DOHH2 (cell line): ENCODE measurements around the gene SERP2.

Source experiments
- H3F3A ChIP-seq: fragments of 200-600 bp; sonication (generic), shearing (Covaris generic); 2 replicates; pipeline ENCODE4 v1.6.0; 2016; ENCODE audit warnings: antibody characterized with exemption, mild to moderate bottlenecking; ENCODE audit not compliant: control insufficient read depth, insufficient read depth
- H3K27ac ChIP-seq: fragments of 200-600 bp; sonication (generic); 2 replicates; pipeline ENCODE4 v1.5.1; 2014; ENCODE audit warnings: low read depth, mild to moderate bottlenecking, low read length, moderate library complexity
- H3K27me3 ChIP-seq: fragments of 200-600 bp; sonication (generic); 2 replicates; pipeline ENCODE4 v1.6.1; 2014; ENCODE audit warnings: mild to moderate bottlenecking, low read length, mixed read lengths; ENCODE audit not compliant: control insufficient read depth
- H3K36me3 ChIP-seq: fragments of 200-600 bp; sonication (generic); 2 replicates; pipeline ENCODE4 v1.6.1; 2014; ENCODE audit warnings: mild to moderate bottlenecking, low read length, moderate library complexity, mixed read lengths; ENCODE audit not compliant: control insufficient read depth
- H3K4me1 ChIP-seq: fragments of 200-600 bp; sonication (generic); 2 replicates; pipeline ENCODE4 v1.6.1; 2014; ENCODE audit warnings: mild to moderate bottlenecking, low read length, mixed read lengths; ENCODE audit not compliant: control insufficient read depth
- H3K4me2 ChIP-seq: fragments of 200-600 bp; sonication (generic); 2 replicates; pipeline ENCODE4 v1.6.0; 2014; ENCODE audit warnings: mild to moderate bottlenecking, low read length, moderate library complexity
- H3K4me3 ChIP-seq: fragments of 200-600 bp; sonication (generic); 2 replicates; pipeline ENCODE4 v1.5.1; 2014; ENCODE audit warnings: mild to moderate bottlenecking, low read length, mixed read lengths
- H3K79me2 ChIP-seq: fragments of 200-600 bp; sonication (generic); 2 replicates; pipeline ENCODE4 v1.6.1; 2014; ENCODE audit warnings: mild to moderate bottlenecking, low read length, mixed read lengths; ENCODE audit not compliant: control insufficient read depth
- H3K9me2 ChIP-seq: fragments of 200-600 bp; sonication (generic); replicated peaks from 2 replicates; pipeline ENCODE4 v1.6.1; 2014; ENCODE audit warnings: mild to moderate bottlenecking, low read length, mixed read lengths; ENCODE audit not compliant: control insufficient read depth
- H3K9me3 ChIP-seq: fragments of 200-600 bp; sonication (generic); 2 replicates; pipeline ENCODE4 v1.6.1; 2014; ENCODE audit warnings: antibody characterized with exemption, low read length, mixed read lengths; ENCODE audit not compliant: control insufficient read depth, insufficient read depth
- H4K20me1 ChIP-seq: fragments of 200-600 bp; sonication (generic); 2 replicates; pipeline ENCODE4 v1.6.0; 2014; ENCODE audit warnings: low read depth, mild to moderate bottlenecking, antibody characterized with exemption, low read length, moderate library complexity; ENCODE audit not compliant: control insufficient read depth, insufficient read depth
- CTCF ChIP-seq: fragments of 200-600 bp; sonication (generic); IDR thresholded peaks from one replicate; pipeline ENCODE4 v1.5.1; 2014; ENCODE audit warnings: antibody characterized with exemption, mild to moderate bottlenecking, low read depth, low read length; ENCODE audit not compliant: poor library complexity, severe bottlenecking
- EZH2phosphoT487 ChIP-seq: fragments of 200-600 bp; sonication (generic); IDR thresholded peaks from 2 replicates; pipeline ENCODE4 v1.6.1; 2017; ENCODE audit warnings: borderline replicate concordance, mild to moderate bottlenecking, antibody characterized with exemption, low read length, moderate library complexity, mixed read lengths

Gene SERP2

GRCh38 chr13:44382635-44383145 is 9.1 kb downstream of the SERP2 start:
- no peaks in the 10 kb centered on the region for H4K20me1 ChIP-seq

GRCh38 chr13:44383945-44384344 is 10.3 kb downstream of the SERP2 start:
- Histone ChIP-seq H3K27me3 (no peaks in the 10 kb centered on the region), H3K79me2 (no peaks in the 10 kb centered on the region), H3K9me3 (no peaks in the 10 kb centered on the region), H3K36me3 (no peaks in the 10 kb centered on the region), H4K20me1 (no peaks in the 10 kb centered on the region), H3K27ac (no peak overlapping the region), H3K4me1 (peaks cover 9% of the 10 kb centered on the region), H3K4me3 (no peak overlapping the region), H3K4me2 (no peak overlapping the region), H3F3A (no peaks in the 10 kb centered on the region), H3K9me2 (no peaks in the 10 kb centered on the region)
- TF ChIP-seq EZH2phosphoT487 (no peak), CTCF (no peak)

More at GRCh38 chr13:44382635-44383145, 9.1 kb downstream of the SERP2 start:
- Histone ChIP-seq H3F3A (no peaks in the 10 kb centered on the region), H3K79me2 (no peaks in the 10 kb centered on the region), H3K36me3 (no peaks in the 10 kb centered on the region), H3K27ac (no peak overlapping the region), H3K4me1 (peaks cover 9% of the 10 kb centered on the region), H3K4me2 (no peak overlapping the region), H3K9me3 (no peaks in the 10 kb centered on the region), H3K9me2 (no peaks in the 10 kb centered on the region), H3K4me3 (no peak overlapping the region), H3K27me3 (no peaks in the 10 kb centered on the region)
- TF ChIP-seq EZH2phosphoT487, result no peak
- TF ChIP-seq CTCF, result no peak

- peaks cover 9% of the 10 kb centered on the region for H3K4me1 ChIP-seq
- TF ChIP-seq EZH2phosphoT487 (no peak), CTCF (no peak)
- H3K9me3 ChIP-seq, result no peaks in the 10 kb centered on the region
- no peaks in the 10 kb centered on the region for H4K20me1 ChIP-seq
- H3K4me3 ChIP-seq, result no peak overlapping the region
- no peaks in the 10 kb centered on the region for H3K36me3 ChIP-seq
- H3K79me2 ChIP-seq, result no peaks in the 10 kb centered on the region
- no peak overlapping the region for H3K27ac ChIP-seq
- H3K9me2 ChIP-seq, result no peaks in the 10 kb centered on the region
- no peaks in the 10 kb centered on the region for H3F3A ChIP-seq
- no peak overlapping the region for H3K4me2 ChIP-seq
- no peaks in the 10 kb centered on the region for H3K27me3 ChIP-seq
Measured at GRCh38 chr13:44384778-44385177, 11.2 kb downstream of the SERP2 start.
